Muscle of arm (tissue), 14 donors: Measurements from ENCODE around the gene SMIM36. TPM values are rescaled to one million over a fixed set of nuclear protein-coding genes. Genes with fewer than 3 reads are reported as not detected.
"Not testable (repeated sequence)": the region's sequence is repeated elsewhere in the genome, so short reads cannot be mapped to it uniquely, and the experiment has no call there.

Experiments
- DNase-seq: peaks from one replicate; pipeline ENCODE4 v3.0.0-alpha.2; 2013
- long read RNA-seq, 11 donors: transcript quantifications; one replicate each; lab custom pipeline, GENCODE V29; 2026
- polyA plus RNA-seq, 12 donors: library from polyadenylated mRNA; unstranded; fragments of 120-200 nt; gene quantifications; one replicate each; pipeline ENCODE4 v1.2.1, GENCODE V29; 2013; ENCODE audit not compliant: insufficient read length in 12 of 12

The SMIM36 gene
- under 1 TPM in 3 of 12 donors, not detected in 9; 0.15 to 0.18 (median 0.16) TPM for polyA plus RNA-seq
- long read RNA-seq, donor 1: 0 reads
- long read RNA-seq, donor 2: 0 reads
- long read RNA-seq, donor 3: 0 reads
- long read RNA-seq, donor 4: 0 reads
- long read RNA-seq, donor 5: 0 reads
- long read RNA-seq, donor 6: 0 reads
- long read RNA-seq, donor 7: 0 reads
- long read RNA-seq, donor 8: 0 reads
- long read RNA-seq, donor 9: 0 reads
- long read RNA-seq, donor 10: 0 reads
- long read RNA-seq, donor 11: 0 reads

DNA sequence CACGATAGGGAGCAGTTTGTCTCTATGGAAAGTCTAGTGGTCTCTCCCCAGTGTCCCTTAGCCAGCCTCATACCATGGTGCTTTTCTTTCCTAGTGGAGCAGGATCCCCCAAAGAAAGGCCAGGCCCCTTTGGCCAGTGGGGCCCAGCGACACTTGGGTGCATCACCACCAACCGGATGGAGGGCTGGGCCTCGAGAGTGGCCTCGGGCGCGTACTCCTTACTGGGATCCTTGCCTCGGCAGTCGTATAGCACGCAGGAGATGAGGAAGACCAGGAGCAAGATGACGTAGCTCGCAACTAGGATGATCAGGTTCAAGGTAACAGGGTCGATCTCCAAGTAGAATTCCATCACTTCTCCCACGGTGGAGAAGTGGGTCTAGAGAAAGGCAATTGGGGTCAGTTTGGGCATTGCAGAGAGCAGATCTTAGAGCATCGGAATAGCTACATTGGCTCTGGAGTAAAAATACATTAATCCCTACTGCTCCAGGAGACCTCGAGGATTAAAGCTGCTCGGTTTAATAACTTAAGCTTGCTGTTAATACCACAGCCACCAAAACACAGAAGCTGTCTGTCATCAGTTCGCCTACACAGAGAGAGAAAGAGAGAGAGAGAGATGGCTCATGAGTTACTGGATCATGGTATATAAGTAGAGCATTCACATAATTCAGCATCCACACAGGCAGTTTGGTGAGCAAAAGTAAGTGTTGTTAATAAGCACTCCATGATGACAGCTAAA lies at the start of gene SMIM36:
Gene SMIM36, minus strand, starts transcription at position 467 of the 736 bp plus-strand sequence.
- DNase-seq: no peak

DNA sequence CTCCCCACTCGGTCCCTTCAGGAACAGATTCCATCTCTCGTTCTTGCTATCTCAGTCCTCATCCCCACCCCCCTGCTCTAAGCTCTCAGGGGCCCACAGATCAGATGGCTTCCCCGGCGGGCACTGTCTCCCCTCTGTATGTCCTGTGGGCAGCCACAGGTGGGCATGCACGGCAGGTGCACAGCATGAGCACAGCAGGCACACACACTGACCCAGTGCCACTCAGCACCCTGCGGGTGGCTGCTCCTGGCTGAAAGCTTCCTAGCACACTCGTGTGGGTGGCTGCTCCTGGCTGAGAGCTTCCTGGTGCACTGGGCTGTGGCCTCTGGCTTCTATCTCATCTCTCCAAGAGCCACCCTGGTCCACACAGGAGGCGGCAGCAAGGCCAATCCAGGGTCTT lies 44.5 kb upstream of the SMIM36 start:
- DNase-seq: no peak

DNA sequence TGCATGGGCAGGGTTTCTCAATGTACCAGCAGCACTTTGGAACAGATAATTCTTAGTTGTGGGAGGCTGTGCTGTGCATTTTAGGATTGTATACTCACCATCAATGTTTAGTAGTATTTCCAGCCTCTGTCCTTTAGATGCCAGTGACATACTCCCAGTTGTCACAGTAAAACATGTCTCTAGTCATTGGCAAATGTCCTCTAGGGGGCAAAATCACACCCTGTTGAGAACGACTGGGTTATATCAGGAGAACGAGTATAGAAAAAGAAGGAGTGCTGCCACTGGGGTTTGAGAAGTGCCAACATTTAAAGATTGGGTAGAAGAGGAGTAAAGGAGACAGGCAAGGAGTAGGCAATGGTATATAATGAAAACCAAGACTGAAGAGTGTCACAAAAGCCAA lies 37.9 kb upstream of the SMIM36 start:
- no peak for DNase-seq

DNA sequence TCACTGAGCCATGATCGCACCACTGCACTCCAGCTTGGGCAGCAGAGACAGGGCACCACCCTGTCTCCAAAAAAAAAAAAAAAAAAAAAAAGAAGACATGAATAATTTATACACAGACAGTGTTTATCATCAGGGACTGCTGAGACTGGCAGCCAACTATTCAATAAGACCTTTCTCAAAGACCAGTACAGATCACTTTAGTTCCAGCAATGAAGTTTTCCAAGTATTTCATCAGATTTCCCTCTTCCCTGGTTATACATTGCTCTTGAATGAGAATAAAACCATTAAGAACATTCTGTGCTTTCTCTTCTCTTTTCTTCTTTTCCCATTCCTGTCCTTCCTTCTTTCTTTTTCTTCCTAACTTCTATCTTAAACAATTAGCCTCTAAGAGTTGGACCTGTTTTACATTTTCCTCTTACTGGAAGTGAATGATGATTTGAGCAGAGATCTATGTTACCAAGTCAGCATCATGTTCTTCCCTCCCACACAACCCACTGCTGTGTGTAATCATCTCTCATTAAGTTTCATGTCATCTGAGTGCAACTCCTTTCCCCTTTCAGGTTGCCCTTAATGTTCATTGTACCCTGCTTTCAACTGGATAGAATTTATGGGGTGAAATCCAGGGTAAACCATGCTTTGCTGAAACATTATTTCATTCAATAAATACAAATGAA lies 35.9 kb upstream of the SMIM36 start:
- DNase-seq: no peak

DNA sequence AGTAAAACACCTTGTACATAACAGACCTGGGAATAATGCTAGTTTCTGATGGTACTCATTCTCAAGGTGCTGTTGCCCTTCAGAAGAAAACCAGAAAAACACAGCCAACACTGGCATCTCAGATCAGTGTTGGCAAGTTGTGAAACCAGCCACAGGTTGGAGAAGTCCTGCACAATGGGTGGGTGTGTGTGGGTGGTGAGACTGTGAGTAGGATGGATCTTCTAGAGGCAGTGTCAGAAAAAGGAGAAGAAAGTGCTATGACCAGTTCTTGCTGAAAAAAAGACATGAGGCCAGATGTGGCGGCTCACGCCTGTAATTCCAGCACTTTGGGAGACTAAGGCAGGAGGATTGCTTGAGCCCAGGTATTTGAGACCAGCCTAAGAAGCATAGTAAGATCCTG lies 35.2 kb upstream of the SMIM36 start:
- DNase-seq: no peak

DNA sequence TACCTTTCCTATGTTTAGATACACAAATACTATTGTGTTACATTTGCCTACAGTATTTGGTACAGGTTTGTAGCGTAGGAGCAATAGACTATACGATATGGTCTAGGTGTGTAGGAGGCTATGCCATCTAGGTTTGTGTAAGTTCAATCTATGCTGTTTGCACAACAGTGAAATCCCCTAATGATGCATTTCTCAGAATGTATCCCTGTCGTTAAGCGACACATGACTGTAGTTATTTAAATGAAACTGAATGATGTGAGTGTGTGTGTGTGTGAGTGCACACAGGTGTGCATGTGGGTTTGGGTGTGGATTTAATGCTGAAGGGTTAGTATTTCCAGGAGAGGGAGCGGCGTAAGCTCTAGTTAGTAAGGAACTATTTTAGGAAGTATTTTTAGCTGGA lies 34.6 kb upstream of the SMIM36 start:
- no peak for DNase-seq

DNA sequence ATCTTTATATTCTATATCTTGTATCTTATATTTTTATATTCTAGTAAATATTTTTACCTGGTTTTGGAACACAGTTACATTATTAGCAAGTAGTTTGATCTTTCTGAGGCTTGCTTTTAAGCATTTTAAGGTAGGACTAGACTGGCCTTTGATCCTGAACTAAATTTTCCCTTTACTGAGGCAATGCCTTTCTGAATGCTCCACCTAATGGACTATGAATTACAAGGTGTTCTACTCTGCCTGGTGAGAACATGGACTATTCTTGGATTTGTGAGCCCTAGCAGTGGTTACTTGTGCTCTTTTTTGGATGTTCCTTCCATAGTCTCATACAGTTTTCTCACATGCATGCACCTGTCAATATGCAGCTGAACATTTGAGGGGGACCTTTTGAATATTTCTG lies 32.5 kb upstream of the SMIM36 start:
- DNase-seq: no peak

DNA sequence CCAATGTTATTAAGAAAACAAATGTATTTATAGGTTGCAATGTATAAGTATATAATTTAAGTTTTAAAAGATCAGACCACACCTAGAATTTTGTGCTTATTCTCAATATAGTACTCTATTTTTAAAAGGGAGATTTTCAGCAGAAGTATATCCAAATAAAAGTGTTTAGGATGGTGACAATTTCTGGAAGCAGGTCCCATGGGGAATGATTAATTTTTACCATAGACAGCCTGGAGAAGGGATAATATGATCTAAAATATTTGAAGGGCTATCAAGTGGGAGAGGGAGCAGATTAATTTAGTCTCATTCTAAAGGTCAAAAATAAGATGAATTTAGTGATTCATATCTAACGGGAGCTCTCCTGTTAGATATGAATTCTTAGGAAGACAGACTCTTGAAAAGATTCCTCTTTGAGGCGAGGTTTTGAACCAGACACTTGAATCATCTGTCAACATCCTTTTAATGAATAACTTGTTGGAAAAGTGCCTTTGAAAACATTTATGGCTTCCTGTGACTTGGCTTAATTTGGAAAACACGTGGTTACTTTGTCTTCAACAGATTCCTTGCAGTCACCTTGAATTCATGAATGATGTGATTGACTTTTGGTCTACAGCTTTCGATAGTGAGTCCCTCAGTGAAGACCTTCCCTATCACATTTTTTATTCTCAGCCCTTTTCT lies 29.3 kb upstream of the SMIM36 start:
- no peak for DNase-seq

DNA sequence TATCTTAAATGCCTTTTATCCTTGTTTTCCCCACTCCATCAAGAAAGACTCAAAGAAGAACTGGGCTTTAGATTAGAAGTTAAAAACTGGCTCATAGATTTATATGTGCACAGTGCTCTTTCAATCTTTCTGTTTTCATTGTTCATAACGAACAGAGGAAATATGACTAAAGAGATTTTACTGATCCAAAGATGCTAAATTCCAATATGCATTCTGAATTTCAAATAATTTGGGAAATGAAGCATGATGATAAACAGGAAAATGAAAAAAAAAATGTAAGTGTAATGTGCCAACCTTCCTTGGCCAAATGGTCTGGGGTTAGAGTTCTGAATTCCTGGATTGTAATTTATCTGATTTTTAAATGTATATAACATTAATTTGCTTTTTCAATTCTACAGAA lies 25.0 kb upstream of the SMIM36 start:
- no peak for DNase-seq

DNA sequence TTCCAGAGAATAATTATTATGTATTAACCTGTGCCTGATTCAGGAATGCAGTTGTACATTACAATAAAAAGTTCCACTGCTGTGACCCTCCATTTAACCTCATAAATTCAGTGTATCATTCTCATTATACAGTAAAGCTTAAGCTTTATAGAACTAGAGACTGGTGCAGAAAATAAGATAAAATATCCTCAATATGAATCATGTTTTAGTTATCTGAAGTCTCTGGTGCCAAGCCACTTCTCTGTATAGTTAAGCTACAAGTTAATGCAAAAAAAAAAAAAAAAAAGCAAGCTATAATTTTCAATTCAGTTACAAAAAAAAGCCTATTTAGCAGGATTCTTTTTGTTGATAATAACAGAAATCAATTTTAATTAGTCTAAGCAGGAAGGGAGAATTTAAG lies 22.4 kb upstream of the SMIM36 start:
- DNase-seq: no peak

DNA sequence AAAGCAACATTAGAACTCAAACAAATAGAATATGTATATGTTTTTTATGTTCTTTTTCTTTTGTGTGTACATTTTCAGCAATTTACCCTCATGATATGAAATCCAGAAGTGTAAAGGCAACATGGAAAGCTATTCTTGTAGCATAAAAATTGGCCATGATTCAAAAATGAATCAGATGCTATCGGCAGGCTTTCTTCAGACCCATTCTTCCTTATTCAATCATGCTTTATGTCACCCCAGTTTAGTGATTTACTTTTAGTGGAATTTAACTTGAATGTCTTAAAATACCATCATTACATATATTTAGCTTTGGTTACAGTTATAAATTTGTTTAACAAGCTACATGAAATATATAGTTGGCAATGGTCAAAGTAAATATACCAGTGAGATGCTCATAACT lies 21.4 kb upstream of the SMIM36 start:
- no peak for DNase-seq

DNA sequence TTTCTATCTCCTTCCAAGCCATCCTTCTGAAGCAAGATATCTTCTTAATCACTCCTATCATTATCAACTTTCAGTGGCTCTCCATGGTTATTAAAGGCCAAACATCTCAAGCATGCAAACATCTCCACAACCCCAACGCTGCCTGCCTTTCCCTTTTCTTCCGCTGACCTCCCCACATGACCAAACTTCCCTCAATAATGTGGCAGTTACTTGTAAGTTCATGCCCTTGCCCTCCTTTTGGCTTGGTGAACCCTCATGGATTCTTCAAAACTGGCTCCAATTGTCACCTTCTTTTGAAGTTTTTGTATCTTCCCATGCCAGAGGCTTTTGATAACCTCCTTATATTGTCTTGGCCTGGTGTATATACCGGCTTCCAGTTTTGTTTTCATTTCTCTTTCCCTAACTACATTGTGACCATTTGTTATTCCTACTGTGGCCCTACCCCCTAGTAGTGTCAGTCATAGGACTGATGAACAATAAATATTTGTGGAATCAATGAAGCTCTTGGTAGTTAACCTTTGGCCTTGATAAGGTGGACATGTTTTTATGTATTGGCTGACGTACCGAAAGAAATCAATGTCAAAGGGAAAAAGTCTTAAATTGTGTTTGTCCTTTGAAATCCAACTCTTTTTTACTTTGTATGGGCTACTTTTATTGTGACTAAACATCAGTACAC lies 19.9 kb upstream of the SMIM36 start:
- no peak for DNase-seq

DNA sequence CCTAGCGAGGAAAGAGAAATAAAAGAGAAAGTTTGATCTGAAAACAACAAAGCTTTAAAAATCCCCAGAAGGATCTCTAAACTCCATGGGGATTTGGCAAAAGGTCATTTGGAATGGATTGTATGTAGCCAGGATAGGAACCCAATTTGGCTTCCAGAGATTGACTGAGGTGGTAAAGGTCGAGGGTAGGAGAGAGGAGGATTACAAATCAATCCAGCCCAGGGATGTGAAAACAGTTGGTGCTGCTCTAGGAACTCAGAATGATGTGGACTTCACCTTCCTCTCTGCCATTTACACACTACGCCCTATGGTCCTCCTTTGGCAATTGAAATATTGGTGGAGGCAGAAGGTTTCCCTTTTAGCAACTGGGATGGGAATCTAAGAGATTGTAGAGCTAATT lies 18.8 kb upstream of the SMIM36 start:
- no peak for DNase-seq

DNA sequence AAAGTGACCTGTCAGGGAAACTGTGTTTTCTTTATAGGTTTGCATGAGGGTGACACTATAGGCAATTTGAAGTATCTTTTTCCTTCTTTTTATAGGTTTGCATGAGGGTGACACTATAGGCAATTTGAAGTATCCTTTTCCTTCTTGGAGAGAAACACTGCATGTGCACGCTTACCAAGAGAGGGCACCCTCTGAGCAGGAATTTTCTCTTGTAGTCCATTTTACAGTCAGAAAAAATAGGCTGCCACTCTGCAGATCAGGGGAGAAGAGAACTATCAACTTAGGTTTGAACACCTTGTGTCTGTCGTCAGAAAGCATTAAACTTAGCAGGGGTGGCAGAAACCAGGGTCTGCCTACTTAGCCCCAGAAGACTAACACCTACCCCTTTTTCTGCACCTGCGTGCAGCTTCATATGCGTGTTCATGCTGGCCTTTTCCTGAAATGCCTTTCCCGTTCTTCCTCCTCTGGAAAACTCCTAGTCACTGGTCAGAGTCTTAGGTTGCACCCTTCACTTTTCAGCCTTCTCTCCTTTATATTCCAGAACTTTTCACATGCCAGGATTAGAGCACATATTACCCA lies 16.4 kb upstream of the SMIM36 start:
- peak; percentile 57 for DNase-seq

DNA sequence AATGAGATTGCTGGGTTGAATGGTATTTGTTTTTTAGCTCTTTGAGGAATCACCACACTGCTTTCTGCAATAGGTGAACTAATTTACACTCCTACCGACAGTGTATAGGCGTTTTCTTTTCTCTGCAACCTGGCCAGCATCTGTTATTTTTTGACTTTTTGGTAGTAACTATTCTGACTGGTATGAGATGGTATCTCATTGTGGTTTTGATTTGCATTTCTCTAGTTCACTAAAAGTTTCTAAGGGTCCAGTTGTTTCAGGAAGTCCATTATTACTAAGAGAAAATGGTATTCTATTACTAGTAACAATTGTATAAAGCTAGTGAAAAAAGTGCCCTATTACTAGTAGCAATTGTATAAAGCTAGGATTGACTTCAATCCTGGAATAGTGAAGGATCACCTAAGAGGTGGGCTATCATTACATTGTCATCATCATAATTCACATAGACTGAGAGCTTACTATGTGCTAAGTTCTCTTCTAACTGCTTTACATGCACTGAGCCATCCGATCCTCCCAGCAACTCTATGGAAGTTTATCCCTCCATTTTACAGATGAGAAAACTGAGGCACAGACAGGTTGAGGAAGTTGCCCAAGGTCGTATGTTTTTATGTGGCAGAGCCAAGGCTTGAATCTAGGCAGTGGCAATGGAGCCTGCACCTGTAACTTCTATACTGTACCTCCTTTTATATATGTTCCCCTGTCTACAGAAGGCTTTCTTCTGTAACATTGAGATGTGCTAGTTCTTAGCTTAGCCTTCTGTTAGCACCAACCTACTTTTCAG lies 13.4 kb upstream of the SMIM36 start:
- no peak for DNase-seq

DNA sequence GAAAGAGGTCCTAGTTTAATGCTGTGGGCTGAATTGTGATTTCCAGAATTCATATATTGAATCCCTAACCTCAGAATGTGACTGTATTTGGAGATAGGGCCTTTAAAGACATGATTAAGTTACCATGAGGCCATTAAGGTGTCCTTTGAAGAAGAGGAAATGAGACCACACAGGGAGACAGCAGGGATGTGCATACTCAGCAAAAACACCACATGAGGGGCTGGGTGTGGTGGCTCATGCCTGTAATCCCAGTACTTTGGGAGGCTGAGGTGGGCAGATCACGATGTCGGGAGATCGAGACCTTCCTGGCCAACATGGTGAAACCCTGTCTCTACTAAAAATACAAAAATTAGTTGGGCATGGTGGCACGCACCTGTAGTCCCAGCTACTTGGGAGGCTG lies 11.8 kb upstream of the SMIM36 start:
- not testable (repeated sequence) for DNase-seq

DNA sequence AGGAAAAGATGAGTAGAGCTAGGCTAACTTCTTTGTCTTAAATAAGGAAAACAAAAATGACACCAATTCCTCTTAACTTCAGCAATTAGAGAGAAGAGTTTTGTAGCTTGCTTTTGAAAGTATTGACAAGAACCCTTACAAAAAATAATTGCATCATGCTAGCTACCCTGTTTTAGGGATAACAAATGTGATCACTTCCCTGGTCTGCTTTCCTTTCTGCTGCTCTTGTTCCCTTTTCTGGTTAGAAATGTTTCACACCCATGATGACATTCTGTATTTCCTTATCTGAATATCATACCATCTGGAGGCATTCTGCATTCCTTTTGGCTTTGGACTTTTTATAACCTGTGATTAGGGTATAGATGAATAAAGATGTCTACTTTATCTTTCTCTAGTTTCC lies 9.9 kb upstream of the SMIM36 start:
- no peak for DNase-seq

DNA sequence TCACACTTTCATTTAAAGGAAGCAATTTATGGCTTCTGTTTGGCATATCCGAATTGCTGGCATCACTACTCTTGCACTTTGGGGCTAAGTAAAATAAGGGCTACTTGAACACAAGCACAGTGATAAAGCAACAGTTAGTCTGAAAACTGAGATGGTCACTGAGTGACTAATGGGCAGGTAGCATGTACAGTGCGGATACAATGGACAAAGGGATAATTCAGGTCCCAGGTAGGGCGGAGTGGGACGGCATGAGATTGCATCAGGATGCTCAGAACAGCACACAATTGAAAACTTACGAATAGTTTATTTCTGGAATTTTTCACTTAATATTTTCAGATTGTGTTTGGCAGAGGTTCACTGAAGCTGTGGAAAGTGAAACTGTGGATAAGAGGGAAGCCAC lies 9.2 kb upstream of the SMIM36 start:
- DNase-seq: no peak

DNA sequence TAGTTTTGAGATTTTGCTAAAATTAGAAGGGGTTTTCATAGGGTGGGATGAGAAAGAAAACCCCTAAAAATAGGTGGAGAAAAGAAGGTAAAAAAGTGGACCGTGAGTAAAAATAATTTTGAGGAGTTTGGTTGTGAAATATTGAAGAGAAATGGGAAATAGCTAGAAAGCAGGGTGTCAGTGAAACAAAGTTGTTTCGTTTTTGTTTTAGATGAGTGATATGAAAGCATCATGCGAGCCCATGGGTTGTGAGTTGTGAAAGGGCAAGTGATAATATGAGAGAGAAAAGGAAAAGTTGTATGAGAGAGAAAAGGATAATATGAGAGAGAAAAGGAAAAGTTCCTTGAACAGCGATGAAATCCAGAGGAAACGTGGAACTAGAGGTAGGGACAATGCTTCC lies 7.3 kb upstream of the SMIM36 start:
- no peak for DNase-seq

DNA sequence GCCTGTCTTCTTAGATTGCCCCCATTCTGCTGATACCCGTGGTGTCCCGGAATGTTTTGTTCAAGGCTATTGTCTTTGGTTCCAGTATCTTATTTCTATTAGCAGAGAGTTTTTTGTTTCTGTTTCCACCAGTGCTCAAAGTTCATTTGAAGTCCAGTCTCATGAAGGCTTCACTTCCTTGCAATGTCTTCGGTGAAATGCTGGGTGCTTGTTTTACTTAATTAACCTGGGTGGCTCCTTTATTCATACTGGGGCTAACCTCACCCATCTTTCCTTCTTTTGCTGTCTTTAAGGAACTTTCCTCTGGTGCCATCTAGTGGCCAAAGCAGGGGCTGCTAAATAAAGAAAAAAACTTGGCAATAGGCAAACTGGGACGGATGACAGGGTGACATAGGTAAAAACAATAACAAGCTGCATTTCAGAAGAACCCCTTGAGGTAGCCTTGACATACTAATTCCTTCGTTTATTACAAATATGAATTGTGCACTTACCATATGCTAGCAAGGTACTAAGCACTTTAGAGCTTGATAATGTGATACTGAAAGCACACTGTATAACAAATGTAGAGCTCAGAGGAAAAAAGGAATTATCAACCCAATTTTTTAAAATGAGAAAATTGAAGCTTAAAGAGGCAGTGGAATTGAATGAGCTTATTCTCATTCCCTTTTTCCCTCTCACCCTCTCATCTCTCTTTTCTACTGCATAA lies 2.8 kb upstream of the SMIM36 start:
- peak; percentile 77 for DNase-seq
